K562 (cell line): ENCODE data around the gene GPRC5A. TPM values are rescaled to one million over a fixed set of nuclear protein-coding genes. Genes with fewer than 3 reads are reported as not detected.

Experiments
- ATAC-seq: fragments of 200-7000 bp; cut with Tn5 transposase; 3 replicates; pipeline ENCODE4 v1.9.1; 2020; ENCODE audit warnings: moderate library complexity
- BruUV-seq: library from RNA; stranded (reverse); fragments of 400-500 nt; replicated peaks from 2 replicates; lab custom pipeline; 2021; lab: Mats Ljungman, UMichigan
- CTCF ChIA-PET: fragments of 300-600 bp; formaldehyde crosslinking; extraction: SDS; loops from one replicate; lab custom pipeline; 2021; ENCODE audit warnings: low intra/inter-chr PET ratio; lab: Yijun Ruan, JAX
- POLR2A ChIA-PET: fragments of 300-600, 350-650 bp; sonication (Branson Sonifier 250); formaldehyde crosslinking; extraction: SDS; loops from one replicate; lab custom pipeline; 2021; ENCODE audit warnings: antibody characterized with exemption, inconsistent platforms; lab: Yijun Ruan, JAX
- DNase-seq, 4 experiments: peaks; one replicate each; pipeline versions ENCODE4 v3.0.0 to v3.0.0-alpha.2; 2011 to 2018; ENCODE audit warnings: low spot score in 3 of 4, mixed read lengths in 3 of 4; ENCODE audit errors: extremely low read depth in 1 of 4
- FAIRE-seq: peaks from 2 replicates; lab custom pipeline; 2011; peaks lifted over from hg19 to GRCh38; lab: Jason Lieb, UNC
- H2AFZ ChIP-seq: 2 replicates; pipeline ENCODE4 v1.6.0; 2011; ENCODE audit warnings: low read depth, low read length, control low read depth, inconsistent platforms
- H3K27ac ChIP-seq: fragments of 200-600 bp; 3 replicates; pipeline ENCODE4 v1.8.0; 2011; ENCODE audit warnings: low read depth, mild to moderate bottlenecking, control low read depth, inconsistent platforms, low read length, moderate library complexity, mixed read lengths; ENCODE audit errors: extremely low read depth
- H3K27me3 ChIP-seq, 2 experiments: fragments of 300-600 bp in 1 of 2; 2 replicates in 1 of 2; 3 replicates in 1 of 2; pipeline versions ENCODE4 v1.6.0 to v1.8.0; 2011; ENCODE audit warnings: inconsistent platforms in 2 of 2, low read length in 2 of 2, mild to moderate bottlenecking in 1 of 2, mixed read lengths in 1 of 2, moderate library complexity in 1 of 2; ENCODE audit not compliant: control insufficient read depth in 2 of 2, insufficient read depth in 2 of 2
- H3K36me3 ChIP-seq: fragments of 300-600 bp; 3 replicates; pipeline ENCODE4 v1.8.0; 2011; ENCODE audit warnings: mild to moderate bottlenecking, low read length, inconsistent platforms; ENCODE audit not compliant: control insufficient read depth, insufficient read depth
- H3K4me1 ChIP-seq, 2 experiments: fragments of 200-600 bp in 1 of 2; replicated peaks in 1 of 2; 2 replicates in 1 of 2; 3 replicates in 1 of 2; pipeline versions ENCODE4 v1.5.1 to v1.8.0; 2011; ENCODE audit warnings: inconsistent platforms in 2 of 2, low read length in 2 of 2, mild to moderate bottlenecking in 1 of 2, mixed read lengths in 1 of 2, moderate library complexity in 1 of 2; ENCODE audit not compliant: control insufficient read depth in 2 of 2, insufficient read depth in 2 of 2
- H3K4me2 ChIP-seq: 2 replicates; pipeline ENCODE4 v1.6.1; 2011; ENCODE audit warnings: low read length, control low read depth, inconsistent platforms, mixed read lengths; ENCODE audit not compliant: insufficient read depth
- H3K4me3 ChIP-seq: fragments of 200-600 bp; sonication (generic), shearing (Covaris generic); 2 replicates; pipeline ENCODE4 v1.5.1; 2016; ENCODE audit warnings: control low read depth, inconsistent platforms
- H3K79me2 ChIP-seq: fragments of 200-600 bp; 3 replicates; pipeline ENCODE4 v1.8.0; 2011; ENCODE audit warnings: low read length, inconsistent platforms; ENCODE audit not compliant: control insufficient read depth, insufficient read depth
- H3K9ac ChIP-seq, 2 experiments: 2 replicates each; pipeline versions ENCODE4 v1.6.0 to v1.6.1; 2011; ENCODE audit warnings: low read depth in 2 of 2, low read length in 2 of 2, control low read depth in 1 of 2, inconsistent platforms in 1 of 2, mild to moderate bottlenecking in 1 of 2, mixed read lengths in 1 of 2; ENCODE audit not compliant: insufficient read depth in 1 of 2
- H3K9me1 ChIP-seq: one replicate; pipeline ENCODE4 v1.6.0; 2011; ENCODE audit warnings: inconsistent platforms, mild to moderate bottlenecking, low read length, moderate library complexity; ENCODE audit not compliant: control insufficient read depth, insufficient read depth
- H3K9me3 ChIP-seq: replicated peaks from 2 replicates; pipeline ENCODE4 v1.5.1; 2011; ENCODE audit warnings: low read depth, low read length, inconsistent platforms; ENCODE audit not compliant: control insufficient read depth, insufficient read depth
- H4K20me1 ChIP-seq: replicated peaks from 2 replicates; pipeline ENCODE4 v1.6.1; 2011; ENCODE audit warnings: low read length, inconsistent platforms, mixed read lengths; ENCODE audit not compliant: control insufficient read depth, insufficient read depth
- ADNP ChIP-seq: fragments of 200-800 bp; sonication (Bioruptor generic); IDR thresholded peaks from 2 replicates; pipeline ENCODE4 v1.6.1; 2016; ENCODE audit warnings: missing genetic modification characterization, missing compliant biosample characterization
- ELF4 ChIP-seq: fragments of 450-650 bp; formaldehyde crosslinking; IDR thresholded peaks from 2 replicates; pipeline ENCODE4 v1.4.0; 2022; ENCODE audit warnings: missing genetic modification characterization
- HCFC1 ChIP-seq: IDR thresholded peaks from 2 replicates; pipeline ENCODE4 v1.6.1; 2012; ENCODE audit warnings: low read depth, low read length, improper control_type of control experiment
- MCM2 ChIP-seq: fragments of 450-650 bp; IDR thresholded peaks from 2 replicates; pipeline ENCODE4 v1.6.1; 2017; ENCODE audit warnings: low read depth, mild to moderate bottlenecking
- MXI1 ChIP-seq: IDR thresholded peaks from 2 replicates; pipeline ENCODE4 v1.6.1; 2011; ENCODE audit warnings: low read depth, mild to moderate bottlenecking, improper control_type of control experiment, low read length
- POLR2B ChIP-seq: fragments of 450-650 bp; IDR thresholded peaks from 2 replicates; pipeline ENCODE4 v1.6.1; 2018; ENCODE audit warnings: low read depth; ENCODE audit not compliant: partially characterized antibody
- RCOR1 ChIP-seq, 2 experiments: IDR thresholded peaks; 2 replicates each; pipeline ENCODE4 v1.6.1; 2012; ENCODE audit warnings: low read depth in 2 of 2, low read length in 2 of 2, borderline replicate concordance in 1 of 2, improper control_type of control experiment in 1 of 2
- RFX1 ChIP-seq: fragments of 450-650 bp; IDR thresholded peaks from 2 replicates; pipeline ENCODE4 v1.6.1; 2016; ENCODE audit warnings: mild to moderate bottlenecking, moderate library complexity
- ZKSCAN8 ChIP-seq: fragments of 200-800 bp; sonication (Bioruptor generic); IDR thresholded peaks from 2 replicates; pipeline ENCODE4 v1.6.1; 2016; ENCODE audit warnings: missing genetic modification characterization, missing compliant biosample characterization
- ZNF277 ChIP-seq: fragments of 250-450 bp; sonication (Bioruptor Pico); IDR thresholded peaks from 2 replicates; pipeline ENCODE4 v1.8.0; 2022; ENCODE audit warnings: inconsistent platforms, mild to moderate bottlenecking, moderate library complexity, borderline replicate concordance
- ZNF717 ChIP-seq: fragments of 250-450 bp; sonication (Bioruptor Pico); IDR thresholded peaks from 2 replicates; pipeline ENCODE4 v1.5.0; 2021
- WGBS: fragments of 100-300 bp; shearing (Covaris generic); methylation state at CpG from one replicate; pipeline ENCODE4 v1.1.6; 2016; ENCODE audit warnings: low coverage, mixed read lengths; ENCODE audit not compliant: insufficient coverage; ENCODE audit errors: missing lambda C conversion rate; 5-methylcytosine and 5-hydroxymethylcytosine counted together
- in situ Hi-C: fragments of 300-500 bp; cut with MboI; formaldehyde crosslinking; loops from 4 replicates; pipeline ENCODE4 v1.15.0; 2018; ENCODE audit warnings: inconsistent platforms, mixed read lengths
- intact Hi-C: fragments of 100-400 bp; cut with micrococcal nuclease; formaldehyde crosslinking; loops from 2 replicates; pipeline ENCODE4 v1.14.2; 2022
- polyA plus RNA-seq, 8 experiments: library from polyadenylated mRNA; depleted of rRNA in 4 of 8; stranded (reverse) in 5 of 8; unstranded in 3 of 8; fragments of >200 nt; fragmentation: Nextera tagmentation in 2 of 8; fragmentation: Illumina TruSeq in 1 of 8; extraction: Ambion mirVana in 2 of 8; extraction: Trizol in 1 of 8; gene quantifications; 2 replicates each; pipeline versions ENCODE4 v1.2.1 to v1.2.3, GENCODE V29; 2011 to 2014; ENCODE audit warnings: inconsistent platforms in 1 of 8, missing spikeins in 1 of 8
- total RNA-seq, 7 experiments: library from RNA; depleted of rRNA in 6 of 7; stranded (reverse); fragments of >200 nt in 6 of 7; fragmentation: Illumina TruSeq in 2 of 7; extraction: Trizol in 2 of 7; gene quantifications; 2 replicates each; pipeline versions ENCODE4 v1.2.1 to v1.2.3, GENCODE V29; 2011 to 2021; ENCODE audit warnings: low replicate concordance in 1 of 7

Gene GPRC5A
- total and polyA plus RNA-seq, 9 of the 15 experiments (the other 6 are each of a cell fraction or from before 2014, with no cell fraction given), result 0.01 to 0.64 (median 0.08) TPM; not detected in 6

GRCh38 chr12:12900786-12901157, 9.4 kb downstream of the GPRC5A start:
- H3K79me2 ChIP-seq, result no peaks in the 10 kb centered on the region
- BruUV-seq, result no TSS peak
- H2AFZ ChIP-seq, result no peak overlapping the region
- no peak for DNase-seq
- H4K20me1 ChIP-seq, result 0 out of 2 replicates have a peak, but pooled peaks cover 4% of the 10 kb centered on the region
- H3K9me1 ChIP-seq, result no peaks in the 10 kb centered on the region
- no peak for FAIRE-seq
- no peak overlapping the region for H3K4me3 ChIP-seq
- in situ Hi-C loops (no loop called here), intact Hi-C loops (no loop called here)
- H3K27ac ChIP-seq, result no peak overlapping the region
- no peaks in the 10 kb centered on the region for H3K4me1 ChIP-seq
- TF ChIP-seq MXI1, result no peak
- no peak for TF ChIP-seq HCFC1
- TF ChIP-seq ADNP, result no peak
- no peak for TF ChIP-seq MCM2
- TF ChIP-seq ZNF717 (CRISPR knock-in tag), result no peak
- TF ChIP-seq RCOR1 (IDR thresholded peaks at IDR 0.05; ENCODE audit: borderline replicate concordance in 1 of 2, low read depth in 2 of 2, low read length in 2 of 2), result no peak
- TF ChIP-seq POLR2B, result no peak
- TF ChIP-seq ZNF277 (CRISPR knock-in tag), result no peak
- no peak for TF ChIP-seq ZKSCAN8
- no peak for TF ChIP-seq ELF4
- no peak for TF ChIP-seq RFX1
- H3K9ac ChIP-seq, result no peak overlapping the region
- H3K4me2 ChIP-seq, result no peak overlapping the region
- H3K27me3 ChIP-seq, result peaks cover 24 to 47% of the 10 kb centered on the region in 2 experiments
- POLR2A ChIA-PET, result no interaction called here
- no peak for ATAC-seq
- CTCF ChIA-PET, result no interaction called here
- no peaks in the 10 kb centered on the region for H3K9me3 ChIP-seq
- WGBS, result 0% methylated on average over 1 of the region's 2 CpGs
- no peaks in the 10 kb centered on the region for H3K36me3 ChIP-seq
